HCT116 (cell line): ENCODE results near the gene EPHA6. TPM values are rescaled to one million over a fixed set of nuclear protein-coding genes. Genes with fewer than 3 reads are reported as not detected.

Experiments
- ATAC-seq: fragments of 200-7000 bp; cut with Tn5 transposase; 2 replicates; pipeline ENCODE4 v1.9.1; 2020; ENCODE audit warnings: mild to moderate bottlenecking, moderate library complexity
- BruUV-seq: library from RNA; stranded (reverse); fragments of 400-500 nt; replicated peaks from 2 replicates; lab custom pipeline; 2021; lab: Mats Ljungman, UMichigan
- CTCF ChIA-PET: fragments of 300-600 bp; sonication (Branson Sonifier 250); formaldehyde crosslinking; loops from one replicate; lab custom pipeline; 2021; ENCODE audit warnings: antibody characterized with exemption; lab: Charles Lee
- POLR2A ChIA-PET: fragments of 300-600, 350-600 bp; sonication (Branson Sonifier 250); formaldehyde crosslinking; loops from one replicate; lab custom pipeline; 2021; ENCODE audit warnings: antibody characterized with exemption; lab: Charles Lee
- RAD21 ChIA-PET, 2 experiments: fragments of 300-600 bp; sonication (Branson Sonifier 250); formaldehyde crosslinking; loops; one replicate each; lab custom pipeline; 2023; ENCODE audit warnings: low total read pairs in 2 of 2; ENCODE audit not compliant: uncharacterized antibody in 2 of 2, unreplicated experiment in 2 of 2, low non-redundant PET in 1 of 2; lab: Charles Lee
- DNase-seq: peaks from one replicate; pipeline ENCODE4 v3.0.0-alpha.2; 2010; ENCODE audit warnings: low read depth, low spot score
- H2AFZ ChIP-seq: fragments of 200-600 bp; shearing (Covaris generic), sonication (generic); 2 replicates; pipeline ENCODE4 v1.6.1; 2017; ENCODE audit warnings: low read depth, mixed run types, mixed read lengths, antibody characterized with exemption, low read length; ENCODE audit not compliant: poor library complexity, severe bottlenecking
- H3K27ac ChIP-seq: 2 replicates; pipeline ENCODE4 v1.5.1; 2012; ENCODE audit warnings: low read depth, low read length
- H3K27me3 ChIP-seq: fragments of 200-600 bp; sonication (generic); 2 replicates; pipeline ENCODE4 v1.6.1; 2016; ENCODE audit warnings: mixed run types, low read length, mixed read lengths; ENCODE audit not compliant: insufficient read depth
- H3K36me3 ChIP-seq, 2 experiments: fragments of 200-500 bp in 1 of 2; fragments of 200-600 bp in 1 of 2; sonication (Bioruptor generic) in 1 of 2; sonication (generic) in 1 of 2; 2 replicates each; pipeline versions ENCODE4 v1.5.1 to v1.6.1; 2014 to 2016; ENCODE audit warnings: low read length in 2 of 2, inconsistent platforms in 1 of 2, mixed read lengths in 1 of 2, mixed run types in 1 of 2; ENCODE audit not compliant: insufficient read depth in 2 of 2, control insufficient read depth in 1 of 2
- H3K4me1 ChIP-seq, 2 experiments: fragments of 200-600 bp in 1 of 2; sonication (generic) in 1 of 2; 2 replicates each; pipeline versions ENCODE4 v1.5.1 to v1.6.1; 2012 to 2017; ENCODE audit warnings: low read length in 2 of 2, inconsistent platforms in 1 of 2, mild to moderate bottlenecking in 1 of 2, mixed read lengths in 1 of 2, mixed run types in 1 of 2, moderate library complexity in 1 of 2; ENCODE audit not compliant: insufficient read depth in 2 of 2, control insufficient read depth in 1 of 2
- H3K4me2 ChIP-seq: fragments of 200-600 bp; sonication (generic); 2 replicates; pipeline ENCODE4 v1.6.1; 2017; ENCODE audit warnings: mixed run types, low read length, mixed read lengths
- H3K4me3 ChIP-seq, 2 experiments: fragments of 200-600 bp in 1 of 2; sonication (generic) in 1 of 2; replicated peaks in 1 of 2; 2 replicates each; pipeline ENCODE4 v1.5.1; 2011 to 2016; ENCODE audit warnings: low read length in 2 of 2, control low read depth in 1 of 2, low read depth in 1 of 2, mild to moderate bottlenecking in 1 of 2, mixed read lengths in 1 of 2, mixed run types in 1 of 2
- H3K79me2 ChIP-seq: fragments of 200-600 bp; sonication (generic); 2 replicates; pipeline ENCODE4 v1.6.1; 2017; ENCODE audit warnings: mild to moderate bottlenecking, mixed run types, low read length, moderate library complexity, mixed read lengths; ENCODE audit not compliant: insufficient read depth
- H3K9ac ChIP-seq: fragments of 200-600 bp; sonication (generic); 2 replicates; pipeline ENCODE4 v1.6.1; 2016; ENCODE audit warnings: low read length, mixed read lengths
- H3K9me2 ChIP-seq: fragments of 200-600 bp; sonication (generic), shearing (Covaris generic); 2 replicates; pipeline ENCODE4 v1.6.1; 2017; ENCODE audit warnings: mixed run types, mild to moderate bottlenecking, moderate library complexity; ENCODE audit not compliant: insufficient read depth
- H3K9me3 ChIP-seq, 2 experiments: fragments of 200-500 bp in 1 of 2; fragments of 200-600 bp in 1 of 2; sonication (Bioruptor generic) in 1 of 2; sonication (generic) in 1 of 2; 2 replicates each; pipeline ENCODE4 v1.6.1; 2014 to 2017; ENCODE audit warnings: low read length in 2 of 2, mixed read lengths in 2 of 2, inconsistent platforms in 1 of 2, low read depth in 1 of 2, mild to moderate bottlenecking in 1 of 2, mixed run types in 1 of 2, moderate library complexity in 1 of 2; ENCODE audit not compliant: control insufficient read depth in 1 of 2, insufficient read depth in 1 of 2
- H4K20me1 ChIP-seq: fragments of 200-600 bp; sonication (generic), shearing (Covaris generic); 2 replicates; pipeline ENCODE4 v1.6.1; 2017; ENCODE audit warnings: mixed run types, mild to moderate bottlenecking, moderate library complexity; ENCODE audit not compliant: insufficient read depth
- CEBPB ChIP-seq: IDR thresholded peaks from 2 replicates; pipeline ENCODE4 v1.6.1; 2012; ENCODE audit warnings: low read depth
- JUND ChIP-seq: IDR thresholded peaks from 2 replicates; pipeline ENCODE4 v1.6.1; 2012
- POLR2A ChIP-seq: IDR thresholded peaks from 2 replicates; pipeline ENCODE4 v1.7.0; 2011; ENCODE audit warnings: borderline replicate concordance; ENCODE audit not compliant: insufficient read depth, insufficient read length; ENCODE audit errors: extremely low read depth
- POLR2AphosphoS5 ChIP-seq: IDR thresholded peaks from 2 replicates; pipeline ENCODE4 v1.6.1; 2011; ENCODE audit warnings: mild to moderate bottlenecking, low read depth, low read length, moderate library complexity
- RAD21 ChIP-seq: IDR thresholded peaks from 2 replicates; pipeline ENCODE4 v1.6.1; 2012; ENCODE audit warnings: low read depth, mild to moderate bottlenecking
- TCF7L2 ChIP-seq: IDR thresholded peaks from 2 replicates; pipeline ENCODE4 v1.7.0; 2011; ENCODE audit warnings: borderline replicate concordance, inconsistent platforms; ENCODE audit not compliant: insufficient read depth, insufficient read length; ENCODE audit errors: extremely low read depth
- ZNF274 ChIP-seq: fragments of 200-500 bp; sonication (Bioruptor generic); IDR thresholded peaks from 2 replicates; pipeline ENCODE4 v1.6.1; 2014; ENCODE audit warnings: mild to moderate bottlenecking, low read depth, low read length, inconsistent platforms
- intact Hi-C: fragments of 100-400 bp; cut with micrococcal nuclease; formaldehyde crosslinking; loops from 2 replicates; pipeline ENCODE4 v1.10.0; 2022
- total RNA-seq: library from RNA; stranded (reverse); gene quantifications from one replicate; pipeline ENCODE4 v1.2.1, GENCODE V29; 2021; ENCODE audit not compliant: unreplicated experiment
- TF ChIP-seq, protein P1 (sequence below): IDR thresholded peaks from 2 replicates; pipeline ENCODE4 v1.6.1; 2012; ENCODE audit warnings: low read depth
- TF ChIP-seq, protein P2 (sequence below): IDR thresholded peaks from 2 replicates; pipeline ENCODE4 v1.6.1; 2011; ENCODE audit warnings: mild to moderate bottlenecking, low read length, moderate library complexity; ENCODE audit not compliant: insufficient replicate concordance; ENCODE audit errors: extremely low read depth

Gene EPHA6
- total RNA-seq, 1 experiment from 2014 or later = not detected

DNA sequence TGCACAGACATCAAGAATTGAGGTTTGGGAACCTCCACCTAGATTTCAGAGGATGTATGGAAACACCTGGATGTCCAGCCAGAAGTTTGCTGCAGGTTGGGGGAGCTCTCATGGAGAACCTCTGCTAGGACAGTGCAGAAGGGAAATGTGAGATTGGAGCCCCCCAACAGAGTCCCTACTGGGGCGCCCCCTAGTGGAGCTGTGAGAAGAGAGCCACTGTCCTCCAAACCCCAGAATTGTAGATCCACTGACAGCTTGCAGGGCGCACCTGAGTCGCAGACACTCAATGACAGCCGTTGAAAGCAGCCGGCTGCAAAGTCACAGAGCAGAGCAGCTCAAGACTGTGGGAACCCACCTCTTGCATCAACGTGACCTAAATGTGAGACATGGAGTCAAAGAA, 34.6 kb upstream of the EPHA6 start:
- peaks cover 0 to 12% of the 10 kb centered on the region in 2 experiments; a peak in 2 of 4 replicates for H3K9me3 ChIP-seq
- H3K36me3 ChIP-seq = no peaks in the 10 kb centered on the region
- no peak overlapping the region for H3K27ac ChIP-seq
- H3K79me2 ChIP-seq = no peaks in the 10 kb centered on the region
- H3K4me2 ChIP-seq = no peak overlapping the region
- no peak for DNase-seq
- TF ChIP-seq, protein P1, sequence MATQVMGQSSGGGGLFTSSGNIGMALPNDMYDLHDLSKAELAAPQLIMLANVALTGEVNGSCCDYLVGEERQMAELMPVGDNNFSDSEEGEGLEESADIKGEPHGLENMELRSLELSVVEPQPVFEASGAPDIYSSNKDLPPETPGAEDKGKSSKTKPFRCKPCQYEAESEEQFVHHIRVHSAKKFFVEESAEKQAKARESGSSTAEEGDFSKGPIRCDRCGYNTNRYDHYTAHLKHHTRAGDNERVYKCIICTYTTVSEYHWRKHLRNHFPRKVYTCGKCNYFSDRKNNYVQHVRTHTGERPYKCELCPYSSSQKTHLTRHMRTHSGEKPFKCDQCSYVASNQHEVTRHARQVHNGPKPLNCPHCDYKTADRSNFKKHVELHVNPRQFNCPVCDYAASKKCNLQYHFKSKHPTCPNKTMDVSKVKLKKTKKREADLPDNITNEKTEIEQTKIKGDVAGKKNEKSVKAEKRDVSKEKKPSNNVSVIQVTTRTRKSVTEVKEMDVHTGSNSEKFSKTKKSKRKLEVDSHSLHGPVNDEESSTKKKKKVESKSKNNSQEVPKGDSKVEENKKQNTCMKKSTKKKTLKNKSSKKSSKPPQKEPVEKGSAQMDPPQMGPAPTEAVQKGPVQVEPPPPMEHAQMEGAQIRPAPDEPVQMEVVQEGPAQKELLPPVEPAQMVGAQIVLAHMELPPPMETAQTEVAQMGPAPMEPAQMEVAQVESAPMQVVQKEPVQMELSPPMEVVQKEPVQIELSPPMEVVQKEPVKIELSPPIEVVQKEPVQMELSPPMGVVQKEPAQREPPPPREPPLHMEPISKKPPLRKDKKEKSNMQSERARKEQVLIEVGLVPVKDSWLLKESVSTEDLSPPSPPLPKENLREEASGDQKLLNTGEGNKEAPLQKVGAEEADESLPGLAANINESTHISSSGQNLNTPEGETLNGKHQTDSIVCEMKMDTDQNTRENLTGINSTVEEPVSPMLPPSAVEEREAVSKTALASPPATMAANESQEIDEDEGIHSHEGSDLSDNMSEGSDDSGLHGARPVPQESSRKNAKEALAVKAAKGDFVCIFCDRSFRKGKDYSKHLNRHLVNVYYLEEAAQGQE = no peak
- no peak for TF ChIP-seq TCF7L2
- no peak for TF ChIP-seq JUND
- no peak for TF ChIP-seq ZNF274
- TF ChIP-seq CEBPB = no peak
- no peak for TF ChIP-seq POLR2A
- TF ChIP-seq POLR2AphosphoS5 = no peak
- no peak for TF ChIP-seq RAD21
- TF ChIP-seq, protein P2, sequence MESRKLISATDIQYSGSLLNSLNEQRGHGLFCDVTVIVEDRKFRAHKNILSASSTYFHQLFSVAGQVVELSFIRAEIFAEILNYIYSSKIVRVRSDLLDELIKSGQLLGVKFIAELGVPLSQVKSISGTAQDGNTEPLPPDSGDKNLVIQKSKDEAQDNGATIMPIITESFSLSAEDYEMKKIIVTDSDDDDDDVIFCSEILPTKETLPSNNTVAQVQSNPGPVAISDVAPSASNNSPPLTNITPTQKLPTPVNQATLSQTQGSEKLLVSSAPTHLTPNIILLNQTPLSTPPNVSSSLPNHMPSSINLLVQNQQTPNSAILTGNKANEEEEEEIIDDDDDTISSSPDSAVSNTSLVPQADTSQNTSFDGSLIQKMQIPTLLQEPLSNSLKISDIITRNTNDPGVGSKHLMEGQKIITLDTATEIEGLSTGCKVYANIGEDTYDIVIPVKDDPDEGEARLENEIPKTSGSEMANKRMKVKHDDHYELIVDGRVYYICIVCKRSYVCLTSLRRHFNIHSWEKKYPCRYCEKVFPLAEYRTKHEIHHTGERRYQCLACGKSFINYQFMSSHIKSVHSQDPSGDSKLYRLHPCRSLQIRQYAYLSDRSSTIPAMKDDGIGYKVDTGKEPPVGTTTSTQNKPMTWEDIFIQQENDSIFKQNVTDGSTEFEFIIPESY = no peak
- ChIA-PET RAD21 (no interaction called here), POLR2A (no interaction called here), CTCF (no interaction called here)
- BruUV-seq = no TSS peak
- intact Hi-C loops = no loop called here
- ATAC-seq = no peak
- no peak overlapping the region for H2AFZ ChIP-seq
- H3K4me1 ChIP-seq = no peaks in the 10 kb centered on the region
- H3K9me2 ChIP-seq = no peaks in the 10 kb centered on the region
- no peak overlapping the region for H3K4me3 ChIP-seq
- H3K27me3 ChIP-seq = no peaks in the 10 kb centered on the region
- no peaks in the 10 kb centered on the region for H4K20me1 ChIP-seq
- H3K9ac ChIP-seq = no peak overlapping the region
